ENCODE measurements around the gene PLA2G10. TPM values are rescaled to one million over a fixed set of nuclear protein-coding genes. Genes with fewer than 3 reads are reported as not detected.

Gene PLA2G10
- total and polyA plus RNA-seq, 9 of the 15 experiments (the other 6 are each of a cell fraction or from before 2014, with no cell fraction given): not detected

- TF ChIP-seq REST (IDR thresholded peaks at IDR 0.05; ENCODE audit: borderline replicate concordance) (no peak), REST (CRISPR knock-in tag; IDR thresholded peaks at IDR 0.05; ENCODE audit: low read depth) (no peak), ZNF133 (CRISPR knock-in tag; IDR thresholded peaks at IDR 0.05) (no peak), HDAC8 (tag; IDR thresholded peaks at IDR 0.05) (no peak), BCL6 (CRISPR knock-in tag; IDR thresholded peaks at IDR 0.05) (no peak), PURB (CRISPR knock-in tag; IDR thresholded peaks at IDR 0.05; ENCODE audit: low read depth) (no peak), SETDB1 (IDR thresholded peaks at IDR 0.05; ENCODE audit: low read length) (no peak), TBL1XR1 (IDR thresholded peaks at IDR 0.05; ENCODE audit: low read length in 2 of 2) (no peak), MYC (IDR thresholded peaks at IDR 0.05; ENCODE audit: low read depth, low read length) (0 out of 2 replicates have a peak, but pooled peaks have one; percentile 21), MYC (CRISPR knock-in tag; IDR thresholded peaks at IDR 0.05; ENCODE audit: borderline replicate concordance, low read depth) (no peak), TSC22D4 (tag; IDR thresholded peaks at IDR 0.05) (no peak), ADNP (tag; IDR thresholded peaks at IDR 0.05) (no peak), BMI1 (IDR thresholded peaks at IDR 0.05; ENCODE audit: low read length) (no peak), ZNF592 (IDR thresholded peaks at IDR 0.05) (peak; percentile 21; the same call in 1 of the 2 replicates), TBP (optimal IDR thresholded peaks at IDR 0.05; ENCODE audit: low read depth, low read length) (peak; percentile 40)
Measured at GRCh38 chr16:14658063-14658462, 36.0 kb downstream of the PLA2G10 start (continued).
